K562 (cell line): ENCODE measurements around the gene SRPRA. TPM values are rescaled to one million over a fixed set of nuclear protein-coding genes. Genes with fewer than 3 reads are reported as not detected.

Experiments
- ATAC-seq: fragments of 200-7000 bp; cut with Tn5 transposase; 3 replicates; pipeline ENCODE4 v1.9.1; 2020; ENCODE audit warnings: moderate library complexity
- BruUV-seq: library from RNA; stranded (reverse); fragments of 400-500 nt; replicated peaks from 2 replicates; lab custom pipeline; 2021; lab: Mats Ljungman, UMichigan
- CTCF ChIA-PET: fragments of 300-600 bp; formaldehyde crosslinking; extraction: SDS; loops from one replicate; lab custom pipeline; 2021; ENCODE audit warnings: low intra/inter-chr PET ratio; lab: Yijun Ruan, JAX
- POLR2A ChIA-PET: fragments of 300-600, 350-650 bp; sonication (Branson Sonifier 250); formaldehyde crosslinking; extraction: SDS; loops from one replicate; lab custom pipeline; 2021; ENCODE audit warnings: antibody characterized with exemption, inconsistent platforms; lab: Yijun Ruan, JAX
- DNase-seq, 4 experiments: peaks; one replicate each; pipeline versions ENCODE4 v3.0.0 to v3.0.0-alpha.2; 2011 to 2018; ENCODE audit warnings: low spot score in 3 of 4, mixed read lengths in 3 of 4; ENCODE audit errors: extremely low read depth in 1 of 4
- FAIRE-seq: peaks from 2 replicates; lab custom pipeline; 2011; peaks lifted over from hg19 to GRCh38; lab: Jason Lieb, UNC
- H2AFZ ChIP-seq: 2 replicates; pipeline ENCODE4 v1.6.0; 2011; ENCODE audit warnings: low read depth, low read length, control low read depth, inconsistent platforms
- H3K27ac ChIP-seq: fragments of 200-600 bp; 3 replicates; pipeline ENCODE4 v1.8.0; 2011; ENCODE audit warnings: low read depth, mild to moderate bottlenecking, control low read depth, inconsistent platforms, low read length, moderate library complexity, mixed read lengths; ENCODE audit errors: extremely low read depth
- H3K27me3 ChIP-seq, 2 experiments: fragments of 300-600 bp in 1 of 2; 2 replicates in 1 of 2; 3 replicates in 1 of 2; pipeline versions ENCODE4 v1.6.0 to v1.8.0; 2011; ENCODE audit warnings: inconsistent platforms in 2 of 2, low read length in 2 of 2, mild to moderate bottlenecking in 1 of 2, mixed read lengths in 1 of 2, moderate library complexity in 1 of 2; ENCODE audit not compliant: control insufficient read depth in 2 of 2, insufficient read depth in 2 of 2
- H3K36me3 ChIP-seq: fragments of 300-600 bp; 3 replicates; pipeline ENCODE4 v1.8.0; 2011; ENCODE audit warnings: mild to moderate bottlenecking, low read length, inconsistent platforms; ENCODE audit not compliant: control insufficient read depth, insufficient read depth
- H3K4me1 ChIP-seq, 2 experiments: fragments of 200-600 bp in 1 of 2; replicated peaks in 1 of 2; 2 replicates in 1 of 2; 3 replicates in 1 of 2; pipeline versions ENCODE4 v1.5.1 to v1.8.0; 2011; ENCODE audit warnings: inconsistent platforms in 2 of 2, low read length in 2 of 2, mild to moderate bottlenecking in 1 of 2, mixed read lengths in 1 of 2, moderate library complexity in 1 of 2; ENCODE audit not compliant: control insufficient read depth in 2 of 2, insufficient read depth in 2 of 2
- H3K4me2 ChIP-seq: 2 replicates; pipeline ENCODE4 v1.6.1; 2011; ENCODE audit warnings: low read length, control low read depth, inconsistent platforms, mixed read lengths; ENCODE audit not compliant: insufficient read depth
- H3K4me3 ChIP-seq: fragments of 200-600 bp; sonication (generic), shearing (Covaris generic); 2 replicates; pipeline ENCODE4 v1.5.1; 2016; ENCODE audit warnings: control low read depth, inconsistent platforms
- H3K79me2 ChIP-seq: fragments of 200-600 bp; 3 replicates; pipeline ENCODE4 v1.8.0; 2011; ENCODE audit warnings: low read length, inconsistent platforms; ENCODE audit not compliant: control insufficient read depth, insufficient read depth
- H3K9ac ChIP-seq, 2 experiments: 2 replicates each; pipeline versions ENCODE4 v1.6.0 to v1.6.1; 2011; ENCODE audit warnings: low read depth in 2 of 2, low read length in 2 of 2, control low read depth in 1 of 2, inconsistent platforms in 1 of 2, mild to moderate bottlenecking in 1 of 2, mixed read lengths in 1 of 2; ENCODE audit not compliant: insufficient read depth in 1 of 2
- H3K9me1 ChIP-seq: one replicate; pipeline ENCODE4 v1.6.0; 2011; ENCODE audit warnings: inconsistent platforms, mild to moderate bottlenecking, low read length, moderate library complexity; ENCODE audit not compliant: control insufficient read depth, insufficient read depth
- H3K9me3 ChIP-seq: replicated peaks from 2 replicates; pipeline ENCODE4 v1.5.1; 2011; ENCODE audit warnings: low read depth, low read length, inconsistent platforms; ENCODE audit not compliant: control insufficient read depth, insufficient read depth
- H4K20me1 ChIP-seq: replicated peaks from 2 replicates; pipeline ENCODE4 v1.6.1; 2011; ENCODE audit warnings: low read length, inconsistent platforms, mixed read lengths; ENCODE audit not compliant: control insufficient read depth, insufficient read depth
- MXI1 ChIP-seq: IDR thresholded peaks from 2 replicates; pipeline ENCODE4 v1.6.1; 2011; ENCODE audit warnings: low read depth, mild to moderate bottlenecking, improper control_type of control experiment, low read length
- NFIC ChIP-seq: fragments of 450-650 bp; IDR thresholded peaks from 2 replicates; pipeline ENCODE4 v1.6.1; 2017; ENCODE audit warnings: mild to moderate bottlenecking, inconsistent platforms
- WGBS: fragments of 100-300 bp; shearing (Covaris generic); methylation state at CpG from one replicate; pipeline ENCODE4 v1.1.6; 2016; ENCODE audit warnings: low coverage, mixed read lengths; ENCODE audit not compliant: insufficient coverage; ENCODE audit errors: missing lambda C conversion rate; 5-methylcytosine and 5-hydroxymethylcytosine counted together
- in situ Hi-C: fragments of 300-500 bp; cut with MboI; formaldehyde crosslinking; loops from 4 replicates; pipeline ENCODE4 v1.15.0; 2018; ENCODE audit warnings: inconsistent platforms, mixed read lengths
- intact Hi-C: fragments of 100-400 bp; cut with micrococcal nuclease; formaldehyde crosslinking; loops from 2 replicates; pipeline ENCODE4 v1.14.2; 2022
- polyA plus RNA-seq, 8 experiments: library from polyadenylated mRNA; depleted of rRNA in 4 of 8; stranded (reverse) in 5 of 8; unstranded in 3 of 8; fragments of >200 nt; fragmentation: Nextera tagmentation in 2 of 8; fragmentation: Illumina TruSeq in 1 of 8; extraction: Ambion mirVana in 2 of 8; extraction: Trizol in 1 of 8; gene quantifications; 2 replicates each; pipeline versions ENCODE4 v1.2.1 to v1.2.3, GENCODE V29; 2011 to 2014; ENCODE audit warnings: inconsistent platforms in 1 of 8, missing spikeins in 1 of 8
- total RNA-seq, 7 experiments: library from RNA; depleted of rRNA in 6 of 7; stranded (reverse); fragments of >200 nt in 6 of 7; fragmentation: Illumina TruSeq in 2 of 7; extraction: Trizol in 2 of 7; gene quantifications; 2 replicates each; pipeline versions ENCODE4 v1.2.1 to v1.2.3, GENCODE V29; 2011 to 2021; ENCODE audit warnings: low replicate concordance in 1 of 7
- TF ChIP-seq, protein P1 (sequence below): sonication (generic); formaldehyde crosslinking; IDR thresholded peaks from 2 replicates; pipeline ENCODE4 v1.8.0; 2022; ENCODE audit warnings: mild to moderate bottlenecking, missing genetic modification reagents
- TF ChIP-seq, protein P2 (sequence below): fragments of 250-450 bp; sonication (Bioruptor Pico); IDR thresholded peaks from 2 replicates; pipeline ENCODE4 v1.4.0; 2020; ENCODE audit warnings: mild to moderate bottlenecking, moderate library complexity
- TF ChIP-seq, protein P3 (sequence below): IDR thresholded peaks from 2 replicates; pipeline ENCODE4 v1.6.1; 2014; ENCODE audit warnings: antibody characterized with exemption

The SRPRA gene
- total and polyA plus RNA-seq, 9 of the 15 experiments (the other 6 are each of a cell fraction or from before 2014, with no cell fraction given) = 33.5 to 124 (median 80.0) TPM

DNA sequence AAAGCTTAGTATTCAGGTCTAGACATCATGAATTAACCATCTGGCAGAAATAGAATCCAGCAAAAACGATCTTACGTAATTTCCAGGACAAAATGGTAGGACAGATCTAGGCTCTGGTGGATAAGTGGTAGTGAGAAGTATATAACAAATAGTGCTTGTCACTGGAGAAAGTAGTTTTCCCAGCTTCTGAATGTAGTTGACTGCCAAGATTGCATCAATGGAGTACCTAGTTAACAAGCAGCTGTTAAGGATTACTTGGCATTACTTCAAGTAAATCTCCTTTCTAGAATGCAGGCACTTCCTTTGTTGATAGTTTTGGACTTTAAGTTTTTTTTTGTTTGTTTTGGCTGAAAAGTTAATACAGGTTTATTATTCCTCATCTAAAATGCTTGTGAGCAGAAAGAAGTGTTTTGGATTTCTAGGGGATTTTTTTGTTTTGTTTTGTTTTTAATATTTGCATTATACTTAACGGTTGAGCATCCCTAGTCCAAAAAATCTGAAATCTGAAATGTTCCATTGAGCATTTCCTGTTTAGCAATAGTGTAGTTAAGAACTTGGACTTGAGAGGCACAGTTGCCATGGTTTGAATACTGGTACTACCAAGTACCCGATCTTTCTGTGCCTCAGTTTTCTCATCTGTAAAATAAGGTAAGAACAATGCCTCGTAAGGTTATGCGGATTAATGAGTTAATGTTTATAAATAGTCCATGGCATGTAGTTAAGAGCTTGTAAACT, 36.8 kb downstream of the SRPRA start (continued):
- TF ChIP-seq MXI1 = no peak
- TF ChIP-seq, protein P1, sequence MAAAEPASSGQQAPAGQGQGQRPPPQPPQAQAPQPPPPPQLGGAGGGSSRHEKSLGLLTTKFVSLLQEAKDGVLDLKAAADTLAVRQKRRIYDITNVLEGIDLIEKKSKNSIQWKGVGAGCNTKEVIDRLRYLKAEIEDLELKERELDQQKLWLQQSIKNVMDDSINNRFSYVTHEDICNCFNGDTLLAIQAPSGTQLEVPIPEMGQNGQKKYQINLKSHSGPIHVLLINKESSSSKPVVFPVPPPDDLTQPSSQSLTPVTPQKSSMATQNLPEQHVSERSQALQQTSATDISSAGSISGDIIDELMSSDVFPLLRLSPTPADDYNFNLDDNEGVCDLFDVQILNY (CRISPR knock-in tag) = no peak
- TF ChIP-seq, protein P2, sequence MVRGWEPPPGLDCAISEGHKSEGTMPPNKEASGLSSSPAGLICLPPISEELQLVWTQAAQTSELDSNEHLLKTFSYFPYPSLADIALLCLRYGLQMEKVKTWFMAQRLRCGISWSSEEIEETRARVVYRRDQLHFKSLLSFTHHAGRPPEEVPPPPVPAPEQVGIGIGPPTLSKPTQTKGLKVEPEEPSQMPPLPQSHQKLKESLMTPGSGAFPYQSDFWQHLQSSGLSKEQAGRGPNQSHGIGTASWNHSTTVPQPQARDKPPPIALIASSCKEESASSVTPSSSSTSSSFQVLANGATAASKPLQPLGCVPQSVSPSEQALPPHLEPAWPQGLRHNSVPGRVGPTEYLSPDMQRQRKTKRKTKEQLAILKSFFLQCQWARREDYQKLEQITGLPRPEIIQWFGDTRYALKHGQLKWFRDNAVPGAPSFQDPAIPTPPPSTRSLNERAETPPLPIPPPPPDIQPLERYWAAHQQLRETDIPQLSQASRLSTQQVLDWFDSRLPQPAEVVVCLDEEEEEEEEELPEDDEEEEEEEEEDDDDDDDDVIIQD (CRISPR knock-in tag) = no peak

- no peak for FAIRE-seq
- H4K20me1 ChIP-seq = no peaks in the 10 kb centered on the region
- no TSS peak for BruUV-seq
- WGBS = 77% methylated on average over 3 of the region's 3 CpGs
- no peaks in the 10 kb centered on the region for H3K9me1 ChIP-seq
- H3K27me3 ChIP-seq = no peaks in the 10 kb centered on the region
- TF ChIP-seq, protein P3, sequence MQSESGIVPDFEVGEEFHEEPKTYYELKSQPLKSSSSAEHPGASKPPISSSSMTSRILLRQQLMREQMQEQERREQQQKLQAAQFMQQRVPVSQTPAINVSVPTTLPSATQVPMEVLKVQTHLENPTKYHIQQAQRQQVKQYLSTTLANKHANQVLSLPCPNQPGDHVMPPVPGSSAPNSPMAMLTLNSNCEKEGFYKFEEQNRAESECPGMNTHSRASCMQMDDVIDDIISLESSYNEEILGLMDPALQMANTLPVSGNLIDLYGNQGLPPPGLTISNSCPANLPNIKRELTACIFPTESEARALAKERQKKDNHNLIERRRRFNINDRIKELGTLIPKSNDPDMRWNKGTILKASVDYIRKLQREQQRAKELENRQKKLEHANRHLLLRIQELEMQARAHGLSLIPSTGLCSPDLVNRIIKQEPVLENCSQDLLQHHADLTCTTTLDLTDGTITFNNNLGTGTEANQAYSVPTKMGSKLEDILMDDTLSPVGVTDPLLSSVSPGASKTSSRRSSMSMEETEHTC = no peak
- 0 out of 2 replicates have a peak, but pooled peaks have one; percentile 11 for TF ChIP-seq NFIC
- in situ Hi-C loops (no loop called here), intact Hi-C loops (no loop called here)
- CTCF ChIA-PET = no interaction called here
- H3K4me2 ChIP-seq = no peak overlapping the region
- H3K9ac ChIP-seq = peak overlapping the region in 1 of 2 experiments; percentile 17; a peak in 1 of 4 replicates
- no peak overlapping the region for H3K27ac ChIP-seq
- no peak for DNase-seq
- ATAC-seq = no peak
- no peaks in the 10 kb centered on the region; a peak in 2 of 5 replicates for H3K4me1 ChIP-seq
- peaks cover 15% of the 10 kb centered on the region for H3K36me3 ChIP-seq
- POLR2A ChIA-PET = interaction anchor here (0.9 to 1.1 kb wide), 2 partner anchors 8 to 33 kb away, joined by 6 to 8 read pairs; no protein-coding TSS in a partner anchor
- H2AFZ ChIP-seq = no peak overlapping the region
- no peaks in the 10 kb centered on the region for H3K9me3 ChIP-seq
- H3K4me3 ChIP-seq = no peak overlapping the region
- peaks cover 16% of the 10 kb centered on the region; the same call in 1 of the 3 replicates for H3K79me2 ChIP-seq
Observed at GRCh38 chr11:126229858-126230540, 38.7 kb downstream of the SRPRA start.
